ENCODE data around the gene LRRC4B. TPM values are rescaled to one million over a fixed set of nuclear protein-coding genes. Genes with fewer than 3 reads are reported as not detected.

Gene LRRC4B
- total and polyA plus RNA-seq, 12 donors, result 0.07 to 24.1 (median 1.3) TPM

GRCh38 chr19:50493171-50493570 lies 75.1 kb downstream of the LRRC4B start:
- H3K4me3 ChIP-seq, result no peak overlapping the region
- no peak for DNase-seq
- no peaks in the 10 kb centered on the region for H3K9me3 ChIP-seq (replicated peaks in 1 of 3)
- intact Hi-C loops (cut with DNase I), result no loop called here
- WGBS, 4 donors, result 52 to 59% (median 56%) methylated on average over 6 to 8 of the region's 8 CpGs
- no peak overlapping the region for H3K27ac ChIP-seq
- H3K27me3 ChIP-seq, result no peaks in the 10 kb centered on the region
- no peaks in the 10 kb centered on the region for H3K36me3 ChIP-seq (replicated peaks in 1 of 2)
- H3K4me1 ChIP-seq (replicated peaks in 1 of 2), result no peaks in the 10 kb centered on the region
- TF ChIP-seq CTCF (IDR thresholded peaks at IDR 0.05), result no peak
- no peak for TF ChIP-seq POLR2A (IDR thresholded peaks at IDR 0.05)

DNA sequence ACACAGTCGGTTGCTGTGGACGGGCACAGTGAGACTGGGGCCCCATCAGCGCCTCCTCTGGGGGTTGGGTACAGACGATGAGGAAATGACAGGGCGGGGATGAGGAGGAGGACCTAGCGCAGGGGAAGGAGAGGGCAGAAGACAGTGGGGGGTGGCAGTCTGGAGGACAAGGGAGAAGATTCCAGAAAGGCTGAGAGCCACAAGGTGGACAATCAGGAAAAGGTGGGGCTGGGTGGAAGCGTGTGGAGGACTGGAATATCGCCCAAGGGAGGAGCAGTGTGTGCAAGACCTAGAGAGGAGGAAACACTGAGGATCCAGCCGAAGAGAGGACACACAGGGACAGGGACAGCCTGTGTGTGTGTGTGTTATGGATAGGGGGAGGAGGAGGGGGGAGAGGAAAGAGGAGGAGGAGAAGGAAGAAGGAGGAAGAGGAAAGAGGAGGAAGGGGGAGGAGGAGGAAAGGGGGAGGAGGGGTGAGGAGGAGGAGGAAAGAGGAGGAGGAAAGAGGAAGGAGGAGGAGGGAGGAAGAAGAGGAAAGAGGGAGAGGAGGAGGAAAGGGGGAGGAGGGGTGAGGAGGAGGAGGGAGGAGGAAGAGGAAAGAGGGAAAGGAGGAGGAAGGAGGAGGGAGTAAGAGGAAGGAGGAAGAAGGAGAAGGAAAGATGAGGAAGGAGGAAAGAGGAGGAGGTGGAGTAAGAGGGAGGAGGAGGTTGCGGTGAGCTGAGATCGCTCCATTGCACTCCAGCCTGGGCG lies 75.8 kb downstream of the LRRC4B start:
- Histone ChIP-seq H3K4me3 (no peak overlapping the region), H3K27me3 (peaks cover 4% of the 10 kb centered on the region), H3K4me1 (replicated peaks in 1 of 2) (no peaks in the 10 kb centered on the region), H3K36me3 (replicated peaks in 1 of 2) (no peaks in the 10 kb centered on the region), H3K27ac (no peak overlapping the region), H3K9me3 (replicated peaks in 1 of 3) (no peaks in the 10 kb centered on the region)
- intact Hi-C loops (cut with DNase I), result no loop called here
- TF ChIP-seq POLR2A (IDR thresholded peaks at IDR 0.05) (no peak), CTCF (IDR thresholded peaks at IDR 0.05) (no peak)
- no peak for DNase-seq
- WGBS, 4 donors, result 5 to 25% (median 11%) methylated on average over 9 to 12 of the region's 12 CpGs

DNA sequence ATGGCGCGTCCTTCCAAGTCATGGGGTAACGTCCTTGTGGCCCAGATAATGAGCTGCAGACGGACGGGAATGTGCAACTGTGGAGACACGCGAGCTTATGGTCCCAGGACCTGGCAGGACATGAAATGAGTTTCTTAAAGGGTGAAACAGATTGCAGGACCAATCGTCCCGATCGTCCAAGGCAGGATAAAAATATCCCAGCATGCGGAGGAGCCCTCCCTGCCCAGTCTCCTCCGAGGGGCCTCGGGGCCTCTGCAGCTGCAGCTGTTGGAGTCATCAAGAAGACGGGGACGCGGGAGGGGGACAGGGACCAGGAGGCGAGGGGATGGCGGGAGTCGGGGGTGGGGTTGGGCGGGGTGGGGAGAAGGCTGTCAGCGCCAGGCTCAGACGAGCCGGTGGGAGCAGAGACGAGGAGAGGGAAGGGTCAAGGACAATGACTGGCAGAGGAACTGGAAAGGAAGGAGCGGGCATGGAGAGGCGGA lies 77.2 kb downstream of the LRRC4B start:
- intact Hi-C loops (cut with DNase I), result no loop called here

GRCh38 chr19:50490411-50490811 lies 77.8 kb downstream of the LRRC4B start:
- TF ChIP-seq CTCF (IDR thresholded peaks at IDR 0.05) (no peak), POLR2A (IDR thresholded peaks at IDR 0.05) (no peak)
- Histone ChIP-seq H3K27ac (no peak overlapping the region), H3K4me1 (replicated peaks in 1 of 2) (no peaks in the 10 kb centered on the region), H3K9me3 (replicated peaks in 1 of 3) (no peaks in the 10 kb centered on the region), H3K4me3 (no peak overlapping the region), H3K27me3 (peaks cover 12% of the 10 kb centered on the region), H3K36me3 (replicated peaks in 1 of 2) (no peaks in the 10 kb centered on the region)
- intact Hi-C loops (cut with DNase I), result no loop called here
- no peak for DNase-seq
- 94 to 96% (median 94%) methylated on average over 18 of the region's 18 CpGs for WGBS, 4 donors

More for the DNA sequence above, 77.2 kb downstream of the LRRC4B start:
- Histone ChIP-seq H3K4me1 (replicated peaks in 1 of 2) (no peaks in the 10 kb centered on the region), H3K27ac (no peak overlapping the region), H3K27me3 (peaks cover 12% of the 10 kb centered on the region), H3K36me3 (replicated peaks in 1 of 2) (no peaks in the 10 kb centered on the region), H3K9me3 (replicated peaks in 1 of 3) (no peaks in the 10 kb centered on the region), H3K4me3 (no peak overlapping the region)
- no peak for DNase-seq
- TF ChIP-seq CTCF (IDR thresholded peaks at IDR 0.05) (no peak), POLR2A (IDR thresholded peaks at IDR 0.05) (no peak)
- 22 to 31% (median 26%) methylated on average over 22 to 26 of the region's 26 CpGs for WGBS, 4 donors

All from adrenal gland (tissue), 12 donors.